Stimulated activated CD4-positive, alpha-beta T cell treated with anti-CD3 and anti-CD28 coated beads, Interleukin-12 subunit alpha, Interleukin-12 subunit beta, amount 100 ng/mL, for 24 hours (primary cell): ENCODE measurements around the gene CCNY.

Source experiments
- DNase-seq, 2 experiments: peaks; one replicate each; pipeline ENCODE4 v3.0.0-alpha.2; 2020; ENCODE audit warnings: low read depth in 2 of 2

The CCNY gene

GRCh38 chr10:35486297-35486990 is 150.1 kb downstream of the CCNY start:
- DNase-seq = no peak

- DNase-seq = no peak
Measured at GRCh38 chr10:35487336-35488034, 151.2 kb downstream of the CCNY start.

GRCh38 chr10:35488228-35488627 is 151.9 kb downstream of the CCNY start:
- DNase-seq = no peak

- DNase-seq = no peak
Measured at GRCh38 chr10:35492386-35493195, 156.3 kb downstream of the CCNY start.

- DNase-seq = no peak
Measured at GRCh38 chr10:35493196-35494118, 157.1 kb downstream of the CCNY start.

- no peak for DNase-seq
Measured at GRCh38 chr10:35495521-35496119, 159.3 kb downstream of the CCNY start.

GRCh38 chr10:35497909-35498308 is 161.6 kb downstream of the CCNY start:
- no peak for DNase-seq

GRCh38 chr10:35498693-35499092 is 162.4 kb downstream of the CCNY start:
- DNase-seq = no peak

GRCh38 chr10:35501923-35502322 is 165.6 kb downstream of the CCNY start:
- no peak for DNase-seq

- no peak for DNase-seq
Measured at GRCh38 chr10:35502692-35503091, 166.4 kb downstream of the CCNY start.

- no peak for DNase-seq
Measured at GRCh38 chr10:35503578-35503977, 167.3 kb downstream of the CCNY start.

GRCh38 chr10:35504132-35504531 is 167.8 kb downstream of the CCNY start:
- DNase-seq = no peak

GRCh38 chr10:35505241-35505873 is 169.0 kb downstream of the CCNY start:
- no peak for DNase-seq

GRCh38 chr10:35506741-35507140 is 170.4 kb downstream of the CCNY start:
- no peak for DNase-seq

- DNase-seq = no peak
Measured at GRCh38 chr10:35507519-35508109, 171.3 kb downstream of the CCNY start.

GRCh38 chr10:35508647-35509046 is 172.3 kb downstream of the CCNY start:
- DNase-seq = no peak

- no peak for DNase-seq
Measured at GRCh38 chr10:35510891-35511290, 174.6 kb downstream of the CCNY start.

- DNase-seq = no peak
Measured at GRCh38 chr10:35511647-35512046, 175.3 kb downstream of the CCNY start.

GRCh38 chr10:35516102-35516670 is 179.9 kb downstream of the CCNY start:
- no peak for DNase-seq
